Inflammatory macrophage treated with lipopolysaccharide for 1 hour (primary cell): ENCODE measurements around the gene CSRP1.
"Not testable (repeated sequence)": the region's sequence is repeated elsewhere in the genome, so short reads cannot be mapped to it uniquely, and the experiment has no call there.

Experiments used
- DNase-seq, 2 donors: peaks; one replicate each; pipeline ENCODE4 v3.0.0-alpha.2; 2020 to 2022

The CSRP1 gene

DNA sequence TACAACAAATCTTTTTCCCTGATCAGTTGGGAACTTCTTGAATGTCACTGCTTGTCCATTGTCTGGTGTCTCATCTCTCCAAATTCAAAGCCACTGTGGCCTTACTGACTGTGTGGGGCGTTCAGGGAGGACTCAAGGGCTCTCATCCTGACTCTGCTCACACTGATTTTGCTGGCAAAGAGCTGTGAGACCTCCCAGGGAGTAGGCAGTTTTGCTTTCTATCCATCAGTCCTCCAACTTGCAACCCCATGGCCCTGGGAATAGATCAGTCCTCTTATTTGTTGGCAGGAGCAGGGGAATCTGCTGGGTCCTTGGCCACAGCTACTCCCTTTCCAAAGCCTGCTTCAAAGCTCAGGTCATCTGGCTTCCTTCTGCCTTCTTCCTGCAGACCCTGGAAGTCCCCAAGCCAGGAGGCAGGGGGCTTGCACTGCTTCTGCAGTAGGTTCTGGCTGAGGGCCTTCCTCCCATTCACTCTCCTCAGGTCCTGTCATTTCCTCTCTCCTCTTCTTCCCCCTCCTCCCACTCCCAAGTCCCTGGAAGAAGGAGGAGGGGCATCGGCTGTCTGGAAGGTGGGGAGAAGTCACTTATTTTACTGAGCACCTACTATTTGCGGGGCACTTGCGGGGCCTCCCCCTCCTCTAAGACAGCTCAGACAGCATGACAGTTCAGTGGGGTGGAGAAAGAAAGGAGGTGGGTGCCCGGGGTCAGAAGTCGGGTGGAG lies 31.1 kb upstream of the CSRP1 start:
- DNase-seq, result no peak

- no peak for DNase-seq
Measured at GRCh38 chr1:201537467-201537866, 30.5 kb upstream of the CSRP1 start.

DNA sequence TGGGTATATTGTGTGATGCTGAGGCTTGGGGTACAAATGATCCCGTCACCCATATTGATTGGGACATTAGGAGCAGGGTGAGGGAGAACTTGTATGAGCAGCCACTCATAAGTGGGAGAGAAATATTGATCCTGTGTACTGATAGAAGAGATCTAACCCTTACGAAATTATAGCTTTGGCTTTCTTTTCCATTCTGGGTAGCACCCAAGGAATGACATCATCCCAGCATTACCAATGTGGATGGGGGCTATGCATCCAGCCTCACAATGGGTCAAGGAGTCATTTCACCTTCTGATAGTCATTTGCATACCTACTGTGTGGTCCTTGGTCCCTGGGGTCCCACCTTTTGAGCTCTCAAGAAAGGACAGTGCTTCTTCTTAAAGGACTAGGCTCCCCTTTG lies 30.1 kb upstream of the CSRP1 start:
- DNase-seq, result no peak

DNA sequence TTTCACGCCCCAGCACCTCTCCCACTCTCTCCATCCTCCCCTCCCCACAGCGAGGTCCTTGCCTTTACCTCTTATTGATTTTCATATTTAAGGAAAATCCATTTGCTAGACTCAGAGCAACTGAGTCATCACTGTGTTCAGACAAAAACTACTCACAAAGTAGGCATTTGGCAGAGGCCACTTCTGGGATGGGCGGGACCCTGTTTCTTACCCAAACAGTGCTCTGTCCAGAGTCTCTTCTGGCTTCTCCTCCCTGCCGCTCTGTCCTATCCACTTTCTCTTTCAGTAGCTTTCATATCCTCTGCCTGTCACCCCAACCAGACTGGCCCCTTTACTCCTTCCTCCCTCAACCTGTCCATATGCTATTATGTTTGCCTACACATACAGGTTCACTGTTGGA lies 29.6 kb upstream of the CSRP1 start:
- DNase-seq, result no peak

GRCh38 chr1:201535919-201536245 lies 29.0 kb upstream of the CSRP1 start:
- DNase-seq, result no peak

DNA sequence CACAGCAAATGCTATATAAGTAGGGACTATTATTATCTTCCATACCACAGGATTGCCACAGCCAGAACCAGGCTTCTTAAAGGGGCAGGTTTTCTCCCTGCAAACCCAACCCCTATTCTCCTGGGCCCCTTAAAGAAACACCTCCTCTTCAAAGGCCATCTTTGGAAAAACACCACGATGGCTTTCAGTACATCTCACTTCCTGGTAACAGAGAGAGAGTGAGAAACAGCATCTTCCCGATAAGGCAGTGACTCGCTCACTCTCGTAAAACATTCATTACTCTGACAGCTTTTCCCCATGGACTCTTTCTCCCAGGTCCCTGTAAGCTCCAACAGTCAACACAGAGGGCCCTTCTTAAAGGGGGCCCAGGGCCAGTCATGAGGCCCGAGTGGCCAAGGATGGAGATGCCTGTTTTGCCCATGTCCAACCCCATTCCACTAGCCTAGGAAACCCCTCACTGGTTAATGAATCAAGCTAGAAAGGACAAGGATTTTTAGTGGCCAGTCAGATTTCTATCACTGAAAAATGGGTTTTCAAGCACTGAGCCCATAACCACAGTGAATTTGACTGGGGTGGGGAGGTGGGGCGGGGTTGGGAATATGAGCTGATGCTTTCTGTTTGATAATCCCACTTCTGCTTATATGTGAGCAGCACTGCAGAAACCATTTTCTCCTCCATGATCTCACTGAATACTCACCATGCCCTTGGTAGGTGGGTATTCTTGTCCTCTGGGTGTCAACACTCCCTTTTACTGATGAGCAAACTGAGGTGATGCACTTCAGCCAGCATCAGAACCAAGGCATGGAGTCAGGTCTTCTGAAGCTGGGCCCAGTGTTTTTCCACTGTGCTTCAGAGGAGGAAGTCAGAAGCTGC lies 28.4 kb upstream of the CSRP1 start:
- DNase-seq, result peak in 1 of 2 donors; percentile 55

GRCh38 chr1:201533836-201534235 lies 26.9 kb upstream of the CSRP1 start:
- DNase-seq, result no peak

GRCh38 chr1:201531551-201532425 lies 24.9 kb upstream of the CSRP1 start:
- DNase-seq, result no peak

- peak; percentile 70 to 95 for DNase-seq
Measured at GRCh38 chr1:201530741-201531531, 24.0 kb upstream of the CSRP1 start.

DNA sequence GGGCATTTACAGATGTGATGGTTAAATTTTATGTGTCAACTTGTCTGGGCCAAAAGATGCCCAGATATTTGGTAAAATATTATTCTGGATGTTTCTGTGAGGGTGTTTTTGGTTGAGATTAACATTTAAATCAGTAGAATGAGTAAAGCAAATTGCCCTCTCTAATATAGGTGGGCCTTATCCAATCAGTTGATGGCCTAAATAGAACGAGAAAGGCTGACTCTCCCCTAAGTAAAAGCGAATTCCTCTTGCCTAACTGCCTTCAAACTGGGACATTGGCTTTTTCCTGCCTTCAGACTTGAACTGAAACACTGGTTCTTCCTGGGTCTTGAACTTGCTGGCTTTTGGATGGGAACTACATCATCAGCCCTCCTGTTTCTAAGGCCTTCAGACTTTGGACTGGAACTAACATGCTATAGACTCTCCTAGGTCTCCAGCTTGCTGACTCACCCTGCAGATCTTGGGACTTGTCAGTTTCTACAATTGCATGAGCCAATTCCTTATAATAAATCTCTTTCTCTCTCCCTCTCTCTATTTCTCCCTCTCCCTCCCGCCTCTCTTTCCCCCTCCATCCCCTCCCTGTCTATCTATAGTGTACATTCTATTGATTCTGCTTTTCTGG lies 21.8 kb upstream of the CSRP1 start:
- no peak for DNase-seq

GRCh38 chr1:201527879-201528278 lies 21.0 kb upstream of the CSRP1 start:
- no peak for DNase-seq

GRCh38 chr1:201525193-201525778 lies 18.4 kb upstream of the CSRP1 start:
- peak; percentile 57 to 80 for DNase-seq

GRCh38 chr1:201520046-201520575 lies 13.2 kb upstream of the CSRP1 start:
- DNase-seq, result not testable (repeated sequence)

DNA sequence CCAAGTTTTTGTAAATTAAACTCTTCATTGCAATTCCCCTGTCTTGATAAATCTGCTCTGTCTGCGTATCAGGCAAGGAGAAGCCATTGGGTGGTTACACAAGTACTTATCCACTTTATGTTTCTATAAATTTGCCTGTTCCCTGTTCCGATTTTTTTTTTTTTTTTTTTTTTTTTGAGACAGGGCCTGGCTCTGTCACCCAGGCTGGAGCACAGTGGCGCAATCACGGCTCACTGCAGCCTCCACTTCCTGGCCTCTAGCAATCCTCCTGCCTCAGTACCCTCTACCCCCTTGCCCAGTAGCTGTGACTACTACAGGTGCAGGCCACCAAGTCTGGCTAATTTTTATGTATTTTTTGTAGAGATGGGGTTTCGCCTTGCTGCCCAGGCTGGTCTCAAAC lies 11.1 kb upstream of the CSRP1 start:
- DNase-seq, result no peak

DNA sequence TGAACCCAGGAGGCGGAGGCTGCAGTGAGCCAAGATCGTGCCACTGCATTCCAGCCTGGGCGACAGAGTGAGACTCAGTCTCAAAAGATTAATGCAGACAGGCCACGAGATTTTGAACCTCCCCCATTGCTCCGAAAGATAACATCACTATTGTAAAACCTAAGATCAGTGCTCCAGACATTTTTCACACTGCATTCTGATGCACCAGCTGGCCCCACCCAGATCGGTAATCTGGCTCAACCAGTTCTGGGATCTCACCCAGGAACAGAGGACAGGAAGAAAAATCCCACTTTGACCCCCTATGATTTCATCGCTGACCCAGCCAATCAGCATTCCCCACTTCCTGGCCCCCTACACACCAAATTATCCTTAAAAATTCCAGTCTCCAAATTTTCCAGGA lies 10.7 kb upstream of the CSRP1 start:
- DNase-seq, result no peak

GRCh38 chr1:201516511-201517127 lies 9.7 kb upstream of the CSRP1 start:
- no peak for DNase-seq

GRCh38 chr1:201515895-201516294 lies 9.0 kb upstream of the CSRP1 start:
- no peak for DNase-seq

DNA sequence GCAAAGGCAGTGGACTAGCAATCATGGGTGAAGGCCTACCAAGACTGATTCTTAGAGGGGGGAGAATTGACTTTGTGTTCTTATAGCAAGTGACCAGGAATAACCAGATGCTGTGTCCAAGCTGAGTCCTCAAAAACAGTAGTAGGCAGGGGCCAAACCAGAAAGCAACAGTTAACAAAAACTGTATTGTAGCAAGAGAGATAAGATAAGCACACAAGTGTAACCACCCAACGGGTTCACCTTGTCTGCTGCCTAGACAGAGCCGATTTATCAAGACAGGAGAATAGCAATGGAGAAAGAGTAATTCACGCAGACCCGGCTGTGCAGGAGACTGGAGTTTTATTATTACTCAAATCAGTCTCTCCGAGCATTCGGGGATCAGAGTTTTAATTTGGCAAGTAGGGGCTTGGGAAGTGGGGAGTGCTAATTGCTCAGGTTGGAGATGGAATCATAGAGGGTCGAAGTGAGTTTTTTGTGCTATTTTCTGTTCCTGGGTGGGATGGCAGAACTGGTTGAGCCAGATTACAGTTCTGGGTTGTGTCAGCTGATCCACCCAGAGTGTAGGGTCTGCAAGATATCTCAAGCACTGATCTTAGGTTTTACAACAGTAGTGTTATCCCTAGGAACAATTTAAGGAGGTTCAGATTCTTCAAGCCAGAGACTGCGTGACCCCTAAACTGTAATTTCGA lies 8.3 kb upstream of the CSRP1 start:
- DNase-seq, result no peak

DNA sequence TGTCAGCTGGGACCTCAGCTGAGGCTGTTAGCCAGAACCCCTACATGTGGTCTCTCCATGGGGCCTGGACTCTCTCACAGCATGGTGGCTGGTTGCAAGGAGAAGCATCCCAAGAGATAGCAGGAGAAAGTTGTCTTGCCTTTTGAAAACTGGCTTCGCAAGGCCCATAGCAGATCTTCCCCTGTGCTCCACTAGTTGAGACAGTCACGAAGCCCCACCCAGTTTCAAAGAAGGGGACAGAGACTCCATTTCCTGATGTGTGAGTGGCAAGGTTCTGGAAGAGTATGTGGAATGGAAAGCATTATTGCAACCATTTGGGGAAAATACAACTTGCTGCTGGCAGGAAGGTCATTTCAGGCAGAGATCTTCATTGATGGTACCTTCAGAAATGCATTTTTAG lies 7.5 kb upstream of the CSRP1 start:
- DNase-seq, result no peak

DNA sequence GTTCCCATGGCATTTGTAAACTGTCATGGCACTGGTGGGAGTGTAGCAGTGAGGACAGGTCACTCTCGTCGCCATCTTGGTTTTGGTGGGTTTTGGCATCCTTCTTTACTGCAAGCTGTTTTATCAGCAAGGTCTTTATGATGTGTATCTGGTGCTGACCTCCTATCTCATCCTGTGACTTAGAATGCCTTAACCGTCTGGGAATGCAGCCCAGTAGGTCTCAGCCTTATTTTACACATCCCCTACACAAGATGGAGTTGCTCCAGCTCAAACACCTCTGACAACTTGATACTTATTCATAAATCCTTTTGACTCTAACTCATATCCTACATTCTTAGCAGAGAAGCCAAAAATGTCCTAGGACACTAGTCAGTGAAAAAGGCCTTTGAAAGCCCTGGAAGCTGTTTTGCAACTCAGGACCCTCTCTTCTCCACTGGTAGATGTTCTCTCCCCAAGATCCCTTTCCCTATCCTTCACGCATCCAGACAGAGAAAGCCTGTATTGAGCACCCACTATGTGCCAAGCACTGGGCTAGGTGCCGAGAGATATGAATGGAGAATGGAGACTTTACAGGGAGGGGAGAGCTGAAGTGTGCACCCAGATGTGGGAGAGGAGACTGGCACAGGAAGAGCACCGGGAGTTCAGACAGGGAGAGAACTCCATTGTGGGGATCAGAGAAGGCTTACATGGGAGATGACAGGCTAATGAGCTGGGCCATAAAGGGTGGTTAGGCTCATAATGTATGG lies 6.7 kb upstream of the CSRP1 start:
- DNase-seq, result no peak
